GM21825 (cell line): ENCODE results near the gene MTHFD1L.

Experiments
- ATAC-seq: cut with Tn5 transposase; IDR thresholded peaks from one replicate; pipeline ENCODE4 v1.9.1; 2021; ENCODE audit warnings: mild to moderate bottlenecking, moderate library complexity; ENCODE audit not compliant: unreplicated experiment

Gene MTHFD1L

GRCh38 chr6:150897400-150897943 is 32.0 kb downstream of the MTHFD1L start:
- ATAC-seq: no peak

GRCh38 chr6:150898399-150899170 is 33.1 kb downstream of the MTHFD1L start:
- ATAC-seq: no peak

DNA sequence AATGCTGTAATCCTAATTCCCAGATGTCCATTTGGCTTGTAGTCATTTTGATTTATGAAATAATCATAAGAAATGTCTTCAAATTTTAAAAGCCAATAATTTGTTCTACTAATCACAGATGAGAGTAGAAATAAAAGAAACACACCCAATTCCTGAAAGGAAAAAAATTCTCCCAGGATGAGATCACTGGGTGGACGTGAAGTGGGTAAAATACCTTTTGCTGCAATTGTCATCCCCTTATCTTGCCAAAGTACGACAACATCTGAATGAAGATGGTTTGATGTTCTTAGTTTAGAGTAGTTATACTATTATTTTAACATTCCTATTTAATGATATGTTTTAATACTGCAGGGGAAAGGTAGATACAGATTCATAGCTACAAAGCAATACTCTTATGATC is 33.7 kb downstream of the MTHFD1L start:
- no peak for ATAC-seq

DNA sequence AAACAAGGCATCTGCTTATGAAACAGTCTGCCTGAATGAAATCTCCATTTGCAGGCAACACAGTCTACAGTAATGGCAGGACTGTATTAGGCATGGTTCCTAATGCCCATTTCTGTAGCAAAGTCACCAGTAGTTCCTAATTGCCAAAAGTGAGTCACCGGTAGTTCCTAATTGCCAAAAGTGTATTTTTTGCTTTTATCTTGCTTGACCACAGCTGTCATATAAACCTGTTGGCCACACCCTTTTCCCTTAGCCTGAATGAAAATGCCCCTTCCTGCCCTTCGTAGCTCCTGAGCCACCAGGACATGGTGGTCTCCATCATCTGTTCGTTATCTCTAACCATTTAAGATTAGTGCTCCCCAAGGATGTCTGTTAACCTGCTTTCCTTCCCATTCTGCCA is 34.5 kb downstream of the MTHFD1L start:
- ATAC-seq: no peak

DNA sequence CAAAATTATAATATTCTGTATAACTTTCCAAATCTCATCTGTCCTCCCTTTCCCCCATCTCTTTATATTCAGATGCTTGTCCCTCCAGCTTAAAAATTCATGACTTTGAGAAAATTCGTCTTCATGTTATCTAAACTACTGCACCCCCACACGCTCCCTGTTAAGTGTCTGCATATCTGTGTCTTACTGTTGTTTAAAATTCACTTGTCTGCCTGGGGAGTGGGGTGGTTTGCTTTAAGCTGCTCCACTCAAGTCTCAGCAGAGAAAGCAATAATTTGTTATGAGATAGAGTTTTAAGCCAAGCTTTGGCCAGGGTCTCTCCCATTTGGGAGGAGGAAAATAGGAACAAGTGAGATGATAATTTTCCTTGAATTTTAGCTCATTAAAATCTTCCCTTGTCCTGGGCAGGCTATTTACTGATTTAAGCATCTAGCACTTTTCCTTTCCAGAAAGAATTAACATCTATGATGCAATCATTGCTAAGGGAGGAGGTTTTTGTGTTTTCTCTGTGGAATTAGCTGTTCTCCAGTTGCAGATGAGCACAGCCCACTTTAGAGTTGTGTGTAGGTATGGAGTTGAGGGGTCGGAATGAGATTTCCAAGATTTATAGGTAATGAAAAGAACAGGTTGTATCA is 36.8 kb downstream of the MTHFD1L start:
- no peak for ATAC-seq

GRCh38 chr6:150905769-150906168 is 40.3 kb downstream of the MTHFD1L start:
- no peak for ATAC-seq

DNA sequence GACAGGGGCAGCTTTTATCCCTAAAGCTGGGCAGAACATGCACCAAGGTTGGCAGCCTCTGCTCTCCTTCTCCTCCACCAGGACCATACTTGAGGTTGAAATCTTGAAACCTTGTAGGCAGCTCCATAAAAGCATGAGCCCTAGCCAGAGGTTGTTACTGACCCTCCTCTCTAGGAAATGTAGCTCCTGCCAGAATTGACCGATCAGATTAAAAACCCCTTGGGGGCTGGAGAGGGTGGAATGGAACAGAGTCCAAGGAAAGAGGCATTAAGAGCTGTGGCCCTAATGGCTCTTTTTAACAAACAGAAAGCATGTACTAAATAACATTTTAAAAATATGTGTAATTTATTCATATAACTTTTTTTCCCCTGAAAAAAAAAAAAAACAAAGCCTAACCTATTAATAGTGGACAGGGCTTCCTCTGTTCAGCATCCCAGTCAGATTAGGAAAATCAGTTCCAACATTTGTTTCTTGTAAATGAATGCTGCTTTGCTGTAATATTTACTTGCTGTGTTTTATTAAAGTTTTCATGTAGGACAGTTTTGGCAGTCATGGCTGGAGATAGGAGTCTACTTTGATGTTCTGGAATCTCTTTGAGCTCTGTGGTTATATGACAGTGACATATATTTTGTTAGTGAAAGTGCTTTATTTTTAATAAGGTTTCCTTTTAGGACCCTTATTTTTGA is 41.3 kb downstream of the MTHFD1L start:
- ATAC-seq: no peak

- no peak for ATAC-seq
These were observed 41.9 kb downstream of the MTHFD1L start for GRCh38 chr6:150907383-150907782.

- ATAC-seq: no peak
These were observed 43.4 kb downstream of the MTHFD1L start for GRCh38 chr6:150908901-150909300.

DNA sequence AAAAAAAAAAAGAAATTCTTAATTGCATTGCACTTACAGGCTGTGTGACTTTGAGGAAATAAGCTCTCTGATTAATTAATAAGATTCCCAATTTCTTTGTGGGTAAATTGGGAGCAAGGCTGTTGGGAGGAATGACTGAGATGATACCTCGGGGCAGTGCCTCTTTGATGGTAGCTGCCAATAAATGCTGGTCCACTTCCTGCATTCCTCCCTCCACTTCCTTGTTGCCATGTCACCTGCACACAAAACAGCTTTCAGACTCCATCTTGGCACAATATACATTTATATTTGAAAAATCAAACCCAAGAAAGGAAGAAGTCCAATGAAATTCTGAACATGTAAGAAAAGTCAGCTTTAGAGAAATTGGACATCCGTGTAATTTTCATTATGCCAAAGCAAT is 45.1 kb downstream of the MTHFD1L start:
- no peak for ATAC-seq

- no peak for ATAC-seq
These were observed 48.9 kb downstream of the MTHFD1L start for GRCh38 chr6:150914372-150914771.

GRCh38 chr6:150915131-150915879 is 49.8 kb downstream of the MTHFD1L start:
- no peak for ATAC-seq

DNA sequence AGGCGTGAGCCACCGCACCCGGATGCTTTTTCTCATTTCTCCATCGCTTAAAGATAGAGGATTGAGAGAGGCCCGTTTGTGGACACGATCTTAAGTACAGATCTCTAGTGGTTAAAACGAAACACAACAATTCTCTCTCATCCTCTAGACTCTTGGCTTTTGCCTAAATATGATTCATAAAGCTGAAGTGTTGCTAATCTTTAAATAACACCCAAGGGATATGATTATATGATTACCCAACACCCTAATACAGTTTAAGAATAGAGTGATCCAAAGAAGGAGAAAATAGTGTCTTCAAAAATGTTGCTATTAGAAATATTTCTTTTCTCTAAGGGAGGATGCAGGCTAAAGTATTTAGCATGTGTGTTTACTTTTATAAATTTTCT is 50.4 kb downstream of the MTHFD1L start:
- ATAC-seq: no peak

GRCh38 chr6:150919938-150920337 is 54.4 kb downstream of the MTHFD1L start:
- ATAC-seq: no peak

GRCh38 chr6:150922137-150922536 is 56.6 kb downstream of the MTHFD1L start:
- no peak for ATAC-seq

- no peak for ATAC-seq
These were observed 59.5 kb downstream of the MTHFD1L start for GRCh38 chr6:150924808-150925589.

DNA sequence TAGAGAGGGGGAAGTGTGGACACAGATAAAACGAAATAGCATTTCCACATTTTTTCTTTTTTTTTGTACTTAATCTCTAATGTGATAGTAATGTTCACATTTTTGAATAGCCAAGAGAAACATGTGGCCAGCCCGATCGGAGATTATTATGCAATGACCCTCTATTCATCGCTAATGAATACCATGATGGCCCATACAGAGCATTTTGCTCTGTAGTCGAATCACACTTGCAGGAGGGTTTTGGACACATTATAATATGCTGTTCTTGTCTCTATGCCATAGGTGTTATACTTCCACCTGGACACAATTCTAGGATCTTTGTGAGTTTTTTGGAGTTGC is 60.1 kb downstream of the MTHFD1L start:
- no peak for ATAC-seq

GRCh38 chr6:150925976-150926375 is 60.5 kb downstream of the MTHFD1L start:
- no peak for ATAC-seq

GRCh38 chr6:150928882-150929281 is 63.4 kb downstream of the MTHFD1L start:
- ATAC-seq: no peak

GRCh38 chr6:150929416-150929815 is 63.9 kb downstream of the MTHFD1L start:
- ATAC-seq: no peak
